GM21717 (cell line): ENCODE data around the gene CH25H.
"Not testable (repeated sequence)": the region's sequence is repeated elsewhere in the genome, so short reads cannot be mapped to it uniquely, and the experiment has no call there.

Experiments used
- ATAC-seq: cut with Tn5 transposase; IDR thresholded peaks from one replicate; pipeline ENCODE4 v1.9.1; 2021; ENCODE audit warnings: mild to moderate bottlenecking, moderate library complexity; ENCODE audit not compliant: unreplicated experiment

The CH25H gene

DNA sequence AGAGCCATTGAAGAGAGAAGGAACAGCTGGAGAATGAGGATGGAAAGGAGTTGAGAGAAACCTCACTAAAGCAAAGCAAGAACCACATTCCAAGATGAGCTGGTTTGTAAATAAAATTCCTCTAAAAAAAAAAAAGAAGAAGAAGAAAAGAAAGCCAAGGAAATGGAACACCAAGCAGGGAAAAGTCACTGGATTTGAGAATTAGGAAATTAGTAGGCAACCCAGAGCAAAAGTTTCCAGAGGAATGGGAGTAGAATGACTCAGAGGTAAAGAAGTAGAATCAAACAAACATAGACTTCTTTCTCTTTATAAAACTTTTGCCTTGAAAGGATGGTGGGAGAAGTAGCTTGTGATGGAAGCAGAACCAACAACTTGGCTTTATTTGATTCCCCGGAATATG lies 3.9 kb downstream of the CH25H start:
- ATAC-seq = no peak

DNA sequence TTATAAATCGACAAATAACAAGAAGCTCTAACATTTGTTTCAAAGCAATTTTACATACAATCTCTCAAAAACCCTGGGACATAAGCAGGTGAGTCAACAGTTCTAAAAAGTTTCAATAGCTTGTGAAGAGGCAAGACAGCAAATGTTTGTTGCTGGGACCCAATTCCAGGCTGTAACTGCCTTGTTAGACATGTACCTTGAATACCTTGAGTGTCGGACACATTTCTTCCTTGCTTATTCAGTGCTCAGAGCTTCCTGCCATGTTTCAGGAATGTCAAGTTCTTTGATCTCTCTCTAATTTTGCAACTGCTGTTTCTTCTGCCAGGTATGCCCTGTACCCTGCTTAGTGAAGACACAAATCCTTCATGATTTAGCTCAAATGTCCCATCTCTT lies 5.1 kb downstream of the CH25H start:
- ATAC-seq = no peak

DNA sequence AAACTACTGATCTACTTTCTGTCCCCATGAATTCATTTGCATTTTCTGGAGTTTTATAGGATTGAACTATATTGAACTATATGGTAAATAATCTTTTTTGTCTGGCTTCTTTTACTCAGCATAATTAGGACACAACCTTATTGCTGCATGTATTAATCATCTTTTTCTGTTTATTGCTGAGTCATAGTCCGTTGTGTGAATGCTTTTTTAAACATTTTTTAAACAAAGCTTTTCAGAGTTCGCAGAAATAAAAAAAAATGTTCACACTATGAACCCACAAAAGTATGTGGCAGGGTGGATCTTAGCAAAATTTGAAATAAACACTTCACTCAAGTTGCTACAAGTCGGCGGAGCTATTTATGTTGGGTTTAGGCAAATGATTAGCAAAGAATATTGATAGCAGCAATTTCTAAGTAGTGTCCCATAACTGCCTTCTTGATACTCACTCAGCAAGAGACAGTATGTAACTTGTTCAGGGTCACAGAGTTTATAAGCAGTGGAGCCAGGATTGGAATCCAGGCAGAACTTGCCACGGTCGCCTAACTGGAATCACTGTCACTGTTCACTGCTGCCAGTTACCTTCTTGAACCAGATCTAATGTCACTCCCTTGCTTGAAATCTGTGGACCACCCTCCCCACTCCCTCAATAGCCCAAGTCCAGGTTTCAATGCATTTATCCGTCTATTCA lies 5.6 kb downstream of the CH25H start:
- ATAC-seq = no peak

DNA sequence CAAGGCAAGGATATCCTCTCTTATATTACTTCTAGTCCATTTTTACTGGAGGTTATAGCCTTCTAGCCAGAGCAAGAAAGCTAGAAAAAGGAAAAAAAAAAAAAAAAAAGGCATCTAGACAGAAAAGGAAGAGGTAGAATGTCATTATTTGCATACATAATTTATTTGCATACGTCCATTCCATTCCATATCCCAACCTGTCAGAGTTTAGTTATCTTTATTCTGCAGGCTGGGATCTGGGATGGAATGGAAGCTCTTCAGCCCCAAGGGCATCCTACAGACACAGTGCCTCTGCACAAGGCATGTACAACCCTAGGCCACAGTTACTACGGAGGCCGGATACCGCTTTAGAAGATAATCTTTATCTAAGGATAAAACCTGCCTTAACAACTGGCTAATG lies 9.6 kb downstream of the CH25H start:
- ATAC-seq = no peak

DNA sequence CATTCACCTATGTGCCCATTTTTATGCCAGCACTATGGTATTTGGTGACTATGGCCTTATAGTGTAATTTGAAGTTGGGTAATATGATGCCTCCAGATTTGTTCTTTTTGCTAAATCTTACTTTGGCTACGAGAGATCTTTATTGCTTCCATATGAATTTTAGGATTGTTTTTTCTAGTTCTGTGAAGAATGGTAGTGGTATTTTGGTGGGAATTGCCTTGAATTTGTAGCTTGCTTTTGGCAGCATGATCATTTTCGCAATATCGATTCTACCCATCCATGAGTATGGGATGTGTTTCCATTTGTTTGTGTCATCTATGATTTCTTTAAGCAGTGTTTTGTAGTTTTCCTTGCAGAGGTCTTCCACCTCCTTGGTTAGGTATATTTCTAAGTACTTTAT lies 15.8 kb downstream of the CH25H start:
- not testable (repeated sequence) for ATAC-seq

DNA sequence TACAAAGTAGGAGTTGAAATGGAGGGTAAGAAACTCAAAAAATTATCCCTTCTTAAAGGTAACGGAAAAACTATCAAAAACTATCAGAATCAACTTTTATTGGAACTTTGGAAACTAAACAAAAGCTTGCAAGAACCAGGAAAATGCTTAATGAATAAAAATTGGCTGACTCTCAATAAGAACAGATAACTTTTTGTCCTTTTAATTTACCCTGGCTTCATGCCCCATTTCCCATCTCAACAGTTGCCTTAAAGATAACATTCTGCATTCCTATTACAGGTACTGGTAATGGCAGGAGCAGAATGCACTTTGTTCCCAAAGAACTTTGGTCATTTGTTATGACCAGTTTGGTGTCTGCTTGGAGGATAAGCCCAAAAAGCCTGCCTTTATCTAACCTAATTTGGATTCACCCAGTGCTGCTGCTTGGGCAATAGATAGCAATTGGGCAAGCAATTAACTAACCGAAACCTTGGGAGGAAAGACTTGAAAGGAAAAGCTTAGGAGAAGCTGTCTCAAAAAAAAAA lies 17.8 kb downstream of the CH25H start:
- no peak for ATAC-seq

DNA sequence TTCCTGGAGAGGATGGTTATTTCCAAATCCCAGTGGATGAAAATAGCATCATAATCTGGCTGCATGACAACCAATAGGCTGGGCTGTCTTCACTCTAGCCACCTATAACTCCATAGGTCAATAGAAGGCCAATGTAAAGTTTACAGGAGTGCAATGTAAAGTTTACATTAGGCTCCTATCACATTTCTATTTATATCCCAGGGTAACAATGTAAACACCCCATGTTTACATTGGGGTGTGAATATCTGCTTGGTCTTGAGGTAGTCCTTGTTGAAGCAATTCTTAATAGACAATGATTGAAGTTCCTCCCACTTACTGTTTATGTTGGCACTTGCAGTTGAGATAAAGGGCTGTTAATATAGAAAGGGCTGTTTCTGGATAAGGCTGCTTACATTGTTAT lies 21.5 kb downstream of the CH25H start:
- no peak for ATAC-seq

DNA sequence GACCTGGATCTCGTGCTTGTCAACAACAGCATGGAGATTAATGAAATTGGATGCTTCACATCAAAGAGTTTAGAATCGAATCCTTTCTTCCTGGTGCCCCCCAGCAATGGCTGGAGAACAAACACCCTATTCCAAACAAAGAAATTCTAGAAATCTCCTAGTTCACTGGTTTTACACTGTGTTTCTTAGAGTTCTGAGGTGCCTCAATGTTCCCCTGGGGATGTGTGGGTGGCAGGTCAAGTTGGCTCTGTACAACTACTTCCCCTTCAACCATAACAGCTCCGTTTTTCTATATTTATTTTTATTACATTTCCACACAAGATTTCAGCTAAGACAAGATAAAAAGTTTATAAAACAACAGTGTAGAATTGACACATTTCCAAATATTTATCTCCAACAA lies 22.5 kb downstream of the CH25H start:
- no peak for ATAC-seq

DNA sequence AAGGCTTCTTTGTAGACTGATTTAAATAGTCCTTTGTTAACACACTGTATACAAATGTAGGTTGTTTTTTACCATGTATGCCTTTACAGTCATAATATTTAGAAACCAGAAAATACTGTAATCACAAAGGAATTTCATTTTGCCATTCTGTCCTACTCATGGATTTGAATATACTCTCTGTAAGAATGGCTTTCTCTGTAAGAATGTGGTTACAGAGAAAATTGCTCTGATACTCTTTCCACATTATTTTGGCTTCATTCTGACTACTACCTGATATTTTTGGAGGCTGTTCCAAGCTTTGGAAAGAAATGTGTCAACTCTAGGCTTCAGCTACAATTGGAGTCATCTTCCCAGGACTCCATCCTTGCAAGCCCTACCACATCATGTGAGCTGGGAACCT lies 23.5 kb downstream of the CH25H start:
- no peak for ATAC-seq

DNA sequence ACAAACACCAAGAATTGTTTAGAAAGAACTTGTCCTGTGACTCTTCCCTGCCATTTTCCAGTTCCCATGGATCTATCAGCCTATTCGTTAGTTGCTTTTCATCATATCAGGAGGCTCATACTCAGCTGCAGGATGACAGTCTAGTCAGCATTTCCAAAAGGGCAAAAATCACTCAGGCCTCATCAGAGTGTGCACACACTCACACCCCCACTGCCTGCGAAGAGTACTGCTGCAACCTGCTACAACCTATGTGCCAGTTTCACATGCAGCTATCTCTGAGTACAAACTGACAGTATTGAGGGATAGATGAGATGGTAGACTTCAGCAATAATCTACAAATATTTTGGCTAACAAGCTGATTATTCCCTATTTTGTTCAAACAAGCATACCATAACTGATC lies 24.2 kb downstream of the CH25H start:
- ATAC-seq = no peak

DNA sequence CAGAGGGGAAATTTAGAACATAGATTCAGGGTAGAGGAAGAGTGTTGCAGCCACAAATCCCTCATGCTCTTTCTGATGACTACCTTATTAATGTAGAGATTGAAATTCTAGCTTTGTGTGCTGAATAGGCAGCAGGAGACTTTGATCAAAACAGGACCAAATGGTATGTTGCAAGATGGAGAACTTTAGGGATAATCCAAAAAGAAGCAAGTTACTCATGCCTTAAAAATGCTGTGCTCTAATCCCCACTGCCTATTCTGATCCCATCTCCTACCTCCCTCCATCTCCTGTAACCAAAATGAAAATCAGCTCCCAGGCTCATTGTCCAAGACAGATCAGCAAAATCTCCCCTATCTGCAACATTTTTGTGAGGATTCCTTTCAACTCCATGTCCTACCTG lies 31.3 kb downstream of the CH25H start:
- ATAC-seq = no peak

DNA sequence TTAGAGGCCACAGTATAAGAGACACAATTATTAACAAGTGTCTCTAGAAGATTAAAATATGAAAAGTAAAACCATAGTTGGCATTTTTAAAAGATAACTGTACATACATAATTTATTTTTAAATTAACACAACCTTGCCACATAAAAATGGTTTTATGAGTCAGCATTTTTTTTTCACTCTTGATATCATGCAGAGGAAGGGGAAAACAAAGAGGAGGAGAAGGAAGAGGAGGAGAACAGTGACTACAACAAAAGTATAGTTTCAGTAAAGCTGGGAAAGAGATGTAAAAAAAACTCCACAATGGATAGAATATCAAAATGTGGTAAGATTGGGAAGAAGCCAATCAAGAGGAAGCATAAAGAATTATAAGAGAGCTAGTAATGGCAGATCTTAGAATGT lies 34.0 kb downstream of the CH25H start:
- ATAC-seq = no peak

DNA sequence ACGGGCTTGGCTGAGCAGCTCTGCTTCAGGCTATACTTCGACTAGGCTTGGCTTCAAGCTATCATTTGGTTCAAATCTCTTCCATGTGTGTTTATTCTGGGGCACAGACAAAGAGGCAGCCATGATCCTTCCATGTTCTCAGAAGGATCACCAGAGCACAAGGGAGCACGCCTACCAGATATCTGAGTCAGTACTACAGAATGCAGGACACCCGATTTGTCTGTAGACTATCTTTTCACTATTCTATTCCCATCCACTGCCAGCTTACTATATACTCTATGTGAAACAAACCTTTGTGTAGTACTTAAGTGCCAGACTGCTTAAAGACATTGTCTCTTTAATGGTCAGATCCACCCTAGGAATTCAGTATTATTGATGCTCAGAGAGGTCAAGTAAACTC lies 35.1 kb downstream of the CH25H start:
- no peak for ATAC-seq

DNA sequence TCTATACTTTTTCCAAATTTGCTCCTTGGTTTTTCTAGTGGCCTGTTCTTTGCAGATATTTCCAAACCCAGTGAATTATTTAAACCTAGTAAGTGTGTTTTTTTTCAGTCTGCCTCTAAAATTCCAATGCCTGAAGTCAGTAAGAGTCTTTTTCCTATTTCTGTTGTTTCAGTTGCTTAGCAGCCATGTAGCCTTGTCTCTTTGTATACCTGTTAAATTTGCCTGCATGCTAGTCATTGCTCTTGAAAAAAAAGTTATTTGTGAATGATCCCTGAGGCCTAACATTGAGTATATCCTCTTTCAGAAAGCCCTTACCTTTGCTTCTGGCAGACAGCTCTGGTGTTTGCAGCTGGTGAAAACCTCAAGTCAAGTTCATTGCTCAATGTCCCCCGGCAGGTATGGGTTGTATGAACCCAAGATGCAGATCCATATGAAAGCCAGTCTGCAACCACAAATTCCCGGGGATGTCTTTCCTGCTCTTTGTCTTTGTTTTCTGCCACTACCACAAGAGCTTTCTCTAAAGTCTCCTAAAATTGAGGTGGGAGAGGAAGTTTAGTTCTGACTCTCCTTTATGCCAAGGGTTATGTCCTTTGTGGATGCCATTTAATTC lies 35.7 kb downstream of the CH25H start:
- ATAC-seq = no peak

DNA sequence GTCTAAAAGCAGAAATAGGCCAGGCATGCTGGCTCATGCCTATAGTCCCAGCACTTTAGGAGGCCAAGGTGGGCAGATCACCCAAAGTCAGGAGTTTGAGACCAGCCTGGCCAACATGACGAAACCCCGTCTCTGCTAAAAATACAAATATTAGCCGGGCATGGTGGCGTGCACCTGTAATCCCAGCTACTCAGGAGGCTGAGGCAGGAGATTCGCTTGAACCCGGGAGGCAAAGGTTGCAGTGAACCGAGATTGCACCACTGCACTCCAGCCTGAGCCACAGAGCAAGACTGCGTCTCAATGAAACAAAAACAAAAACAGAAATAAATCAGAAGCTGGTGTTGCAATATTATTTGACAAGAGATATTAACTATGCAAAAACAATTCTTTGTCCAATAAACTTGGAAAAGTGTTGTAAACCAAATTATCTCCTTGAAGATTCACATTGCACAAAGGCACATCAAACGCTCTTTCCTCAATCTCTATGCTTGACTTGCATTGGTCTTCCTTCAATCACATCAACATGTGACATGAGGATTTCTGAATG lies 38.7 kb downstream of the CH25H start:
- ATAC-seq = not testable (repeated sequence)

DNA sequence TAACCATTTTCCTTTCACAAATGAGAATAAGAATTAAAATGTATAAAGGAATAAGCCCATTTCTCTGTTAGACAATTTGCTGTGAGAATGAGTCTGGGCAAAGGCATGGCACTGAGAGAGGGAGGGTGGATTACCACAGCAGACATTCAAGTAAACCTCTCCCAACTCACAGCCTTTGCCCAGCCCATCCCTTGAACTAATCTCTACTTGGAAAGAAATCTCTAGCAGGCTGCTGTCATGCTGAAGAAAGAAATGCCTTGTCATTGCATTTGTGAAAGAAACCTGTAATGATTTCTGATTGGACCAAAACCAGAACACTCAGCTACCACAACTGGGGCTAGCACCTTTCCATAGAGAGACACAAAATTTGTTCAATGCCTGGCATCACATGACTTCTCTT lies 39.2 kb downstream of the CH25H start:
- no peak for ATAC-seq

DNA sequence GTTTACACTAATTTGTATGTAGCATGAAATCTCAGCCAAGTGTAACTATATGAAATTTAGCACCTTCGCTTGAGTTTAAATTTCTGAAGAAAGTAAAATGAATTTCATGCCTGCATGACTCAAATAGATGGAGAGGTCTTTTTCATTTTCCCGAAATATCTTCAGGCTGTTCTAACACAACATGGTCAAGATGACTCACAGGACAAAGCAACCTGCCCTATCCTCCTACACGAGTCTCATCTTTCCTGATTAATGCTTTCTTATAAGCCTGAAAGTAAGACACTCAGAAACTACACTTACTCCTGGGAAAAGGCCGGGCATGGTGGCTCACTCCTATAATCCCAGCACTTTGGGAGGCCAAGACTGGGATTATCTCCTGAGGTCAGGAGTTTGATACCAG lies 41.2 kb downstream of the CH25H start:
- ATAC-seq = no peak

DNA sequence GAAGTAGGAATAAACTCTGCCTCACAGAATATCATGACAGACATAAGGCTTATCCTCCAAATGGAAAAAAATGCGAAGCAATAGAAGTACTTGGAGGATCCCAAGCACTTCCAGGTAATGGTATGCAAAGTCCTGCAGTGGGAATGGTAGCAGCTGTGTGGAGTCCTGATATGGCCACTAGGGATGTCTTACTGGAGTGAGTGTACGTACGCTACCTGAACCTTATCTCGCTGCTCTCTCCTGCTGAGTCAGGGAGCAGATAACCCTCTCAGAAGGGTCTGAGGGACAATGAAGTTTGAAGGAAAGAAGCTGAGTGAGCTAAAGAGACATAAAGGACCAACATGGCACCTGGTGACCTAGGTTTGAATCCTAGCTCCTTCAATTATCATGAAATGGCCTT lies 42.2 kb downstream of the CH25H start:
- no peak for ATAC-seq

DNA sequence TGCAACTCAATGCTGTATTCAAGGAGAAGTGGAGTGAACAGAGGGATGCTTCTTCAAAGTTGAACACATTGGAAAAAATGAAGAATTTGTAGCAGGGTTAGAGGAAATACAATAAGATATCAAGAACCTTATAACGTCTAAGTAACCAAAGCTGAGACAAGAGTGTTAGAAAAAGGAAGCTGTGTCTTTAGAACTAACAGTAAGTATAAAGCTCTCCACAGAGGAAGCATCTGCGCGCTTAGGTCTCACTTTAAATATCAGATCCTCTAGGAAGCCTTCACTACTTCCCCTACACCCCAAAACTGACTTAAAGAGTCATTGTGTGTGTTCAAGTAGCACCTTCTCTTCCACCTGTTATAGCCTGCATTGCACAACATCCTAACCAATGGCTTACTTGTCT lies 43.0 kb downstream of the CH25H start:
- peak; percentile 21 for ATAC-seq

DNA sequence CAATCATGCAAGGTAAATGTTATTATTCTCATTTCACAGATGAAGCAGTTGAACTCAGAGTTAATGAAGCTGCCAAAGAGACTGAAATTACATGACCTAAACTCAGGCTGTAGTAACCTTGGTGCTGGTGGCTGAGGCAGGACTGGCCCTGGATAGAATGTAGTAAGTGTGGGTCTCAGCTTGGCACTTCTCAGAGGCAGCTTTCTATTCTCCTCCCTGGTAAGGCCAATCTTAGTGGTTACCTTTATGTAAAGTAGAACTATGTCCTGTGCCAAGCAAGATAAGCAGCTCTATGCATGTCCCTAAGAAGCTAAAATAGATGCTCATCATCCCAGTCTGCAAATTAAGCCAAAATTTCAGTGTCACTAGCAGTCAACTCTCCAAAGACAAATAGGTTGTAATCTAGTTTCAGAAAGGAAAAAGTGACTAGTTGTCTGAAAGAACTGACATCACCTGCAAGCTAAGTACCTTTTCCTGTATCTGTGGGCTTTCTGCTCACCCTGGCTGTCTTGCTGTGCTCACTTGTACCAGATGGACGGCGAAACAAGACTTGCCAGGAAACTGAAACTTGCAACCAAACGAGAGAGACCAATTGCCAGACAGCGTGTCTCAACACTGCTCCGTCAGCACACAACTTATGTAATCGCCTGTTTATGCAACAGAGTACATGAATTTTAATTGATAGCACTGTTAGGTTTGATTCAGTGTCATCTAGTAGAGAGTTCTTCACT lies 43.7 kb downstream of the CH25H start:
- ATAC-seq = peak; percentile 94

DNA sequence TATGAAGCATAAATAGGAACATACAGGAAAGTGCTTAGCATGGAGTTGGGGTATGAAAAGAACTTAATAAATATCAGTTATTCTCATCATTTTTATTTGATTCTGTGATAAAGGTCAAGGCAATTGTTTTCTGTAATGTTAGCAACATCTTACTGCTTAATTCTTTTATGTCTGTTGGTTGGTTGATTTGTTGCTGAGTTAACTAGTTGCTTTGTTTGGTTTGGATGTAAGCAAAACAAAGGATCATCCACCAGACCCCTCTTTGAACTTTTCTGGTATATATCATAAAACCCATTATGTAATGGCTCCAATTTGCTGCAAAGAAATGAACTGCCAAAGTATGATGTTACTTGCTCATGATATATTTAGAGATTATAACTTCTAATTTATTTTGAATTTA lies 44.5 kb downstream of the CH25H start:
- ATAC-seq = no peak

DNA sequence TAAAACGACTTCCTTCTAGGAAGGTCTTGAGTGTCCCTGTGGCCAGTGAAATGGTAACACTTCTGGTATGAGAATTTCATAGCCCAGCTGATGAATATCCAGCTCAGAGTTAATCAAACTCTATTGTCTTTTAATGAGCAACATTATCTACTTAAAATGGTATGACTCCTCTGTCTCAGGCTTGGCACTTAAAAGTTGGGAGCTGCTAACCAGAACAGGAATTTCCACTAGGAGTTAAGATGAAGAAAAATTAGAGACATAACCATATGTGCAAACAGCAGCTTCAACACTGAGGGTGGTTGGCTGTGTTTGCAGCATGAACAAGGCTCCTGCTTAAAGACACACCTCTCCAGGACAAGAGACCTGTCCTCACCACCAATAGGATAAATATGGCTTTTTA lies 46.8 kb downstream of the CH25H start:
- ATAC-seq = no peak
